Activated CD4-positive, alpha-beta T cell treated with anti-CD3 and anti-CD28 coated beads for 24 hours (primary cell): ENCODE results near the gene COL4A2.

Experiments used
- DNase-seq, 2 donors: peaks; one replicate each; pipeline ENCODE4 v3.0.0-alpha.2; 2020; ENCODE audit warnings: low read depth in 2 of 2

Gene COL4A2

GRCh38 chr13:110272227-110272626, 34.9 kb upstream of the COL4A2 start:
- no peak for DNase-seq

GRCh38 chr13:110272651-110273050, 34.4 kb upstream of the COL4A2 start:
- DNase-seq: no peak

- DNase-seq: no peak
Measured at GRCh38 chr13:110273254-110273653, 33.8 kb upstream of the COL4A2 start.

GRCh38 chr13:110274687-110275086, 32.4 kb upstream of the COL4A2 start:
- DNase-seq: no peak

GRCh38 chr13:110275931-110276552, 31.0 kb upstream of the COL4A2 start:
- DNase-seq: no peak

GRCh38 chr13:110276553-110276950, 30.5 kb upstream of the COL4A2 start:
- no peak for DNase-seq

- no peak for DNase-seq
Measured at GRCh38 chr13:110277357-110277975, 29.6 kb upstream of the COL4A2 start.

- DNase-seq: no peak
Measured at GRCh38 chr13:110278859-110279258, 28.2 kb upstream of the COL4A2 start.

- DNase-seq: no peak
Measured at GRCh38 chr13:110279684-110280083, 27.4 kb upstream of the COL4A2 start.

- DNase-seq: no peak
Measured at GRCh38 chr13:110280231-110280813, 26.8 kb upstream of the COL4A2 start.

GRCh38 chr13:110280985-110281688, 25.9 kb upstream of the COL4A2 start:
- DNase-seq: no peak

- DNase-seq: no peak
Measured at GRCh38 chr13:110281736-110282135, 25.3 kb upstream of the COL4A2 start.

- no peak for DNase-seq
Measured at GRCh38 chr13:110282316-110282841, 24.7 kb upstream of the COL4A2 start.

- no peak for DNase-seq
Measured at GRCh38 chr13:110283736-110284517, 23.2 kb upstream of the COL4A2 start.

- DNase-seq: no peak
Measured at GRCh38 chr13:110284779-110285484, 22.2 kb upstream of the COL4A2 start.

- no peak for DNase-seq
Measured at GRCh38 chr13:110285991-110286832, 20.9 kb upstream of the COL4A2 start.

GRCh38 chr13:110286833-110287819, 20.0 kb upstream of the COL4A2 start:
- DNase-seq: no peak

GRCh38 chr13:110289174-110289573, 17.9 kb upstream of the COL4A2 start:
- DNase-seq: no peak

GRCh38 chr13:110289661-110290060, 17.4 kb upstream of the COL4A2 start:
- DNase-seq: no peak
